HG02588 (cell line): Measurements from ENCODE around the gene RELT.
"Not testable (repeated sequence)": the region's sequence is repeated elsewhere in the genome, so short reads cannot be mapped to it uniquely, and the experiment has no call there.

Source experiments
- ATAC-seq: cut with Tn5 transposase; IDR thresholded peaks from one replicate; pipeline ENCODE4 v1.9.1; 2021; ENCODE audit warnings: mild to moderate bottlenecking, moderate library complexity; ENCODE audit not compliant: unreplicated experiment

The RELT gene

GRCh38 chr11:73428227-73428626, 52.0 kb downstream of the RELT start:
- ATAC-seq: no peak

GRCh38 chr11:73428699-73429098, 52.5 kb downstream of the RELT start:
- ATAC-seq: no peak

DNA sequence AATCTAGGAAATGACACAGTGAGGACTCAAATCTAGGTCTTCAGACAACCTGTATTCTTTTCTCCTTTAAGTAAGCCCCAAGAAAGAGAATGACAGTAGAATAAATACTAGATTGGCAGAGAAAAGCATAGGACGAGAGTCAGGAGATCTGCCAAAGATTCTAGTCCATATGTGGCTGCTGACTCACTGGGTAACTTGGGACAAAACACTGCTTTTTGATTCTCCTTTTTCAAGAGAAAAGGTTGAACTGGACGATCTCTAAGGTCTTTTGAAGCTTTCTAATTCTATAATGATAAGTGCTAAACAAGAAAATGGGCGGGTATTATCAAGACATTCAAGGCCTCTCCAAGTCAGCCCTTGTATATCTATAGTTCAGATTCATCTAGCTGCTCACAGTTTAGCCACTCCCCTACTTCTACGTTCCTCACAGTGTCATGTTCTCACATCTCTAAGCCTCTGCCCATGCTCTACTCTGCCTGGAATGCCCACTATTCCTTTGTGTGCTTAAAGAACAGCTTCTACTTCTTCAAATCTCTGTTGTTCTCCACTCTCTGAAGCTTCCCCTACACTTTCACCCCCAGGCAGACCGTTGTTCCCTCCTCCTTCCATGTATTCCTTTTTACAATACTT, 53.0 kb downstream of the RELT start:
- no peak for ATAC-seq

- ATAC-seq: no peak
These were observed 54.1 kb downstream of the RELT start for GRCh38 chr11:73430326-73430725.

- ATAC-seq: no peak
These were observed 55.2 kb downstream of the RELT start for GRCh38 chr11:73431396-73431795.

GRCh38 chr11:73436859-73437258, 60.7 kb downstream of the RELT start:
- ATAC-seq: not testable (repeated sequence)

DNA sequence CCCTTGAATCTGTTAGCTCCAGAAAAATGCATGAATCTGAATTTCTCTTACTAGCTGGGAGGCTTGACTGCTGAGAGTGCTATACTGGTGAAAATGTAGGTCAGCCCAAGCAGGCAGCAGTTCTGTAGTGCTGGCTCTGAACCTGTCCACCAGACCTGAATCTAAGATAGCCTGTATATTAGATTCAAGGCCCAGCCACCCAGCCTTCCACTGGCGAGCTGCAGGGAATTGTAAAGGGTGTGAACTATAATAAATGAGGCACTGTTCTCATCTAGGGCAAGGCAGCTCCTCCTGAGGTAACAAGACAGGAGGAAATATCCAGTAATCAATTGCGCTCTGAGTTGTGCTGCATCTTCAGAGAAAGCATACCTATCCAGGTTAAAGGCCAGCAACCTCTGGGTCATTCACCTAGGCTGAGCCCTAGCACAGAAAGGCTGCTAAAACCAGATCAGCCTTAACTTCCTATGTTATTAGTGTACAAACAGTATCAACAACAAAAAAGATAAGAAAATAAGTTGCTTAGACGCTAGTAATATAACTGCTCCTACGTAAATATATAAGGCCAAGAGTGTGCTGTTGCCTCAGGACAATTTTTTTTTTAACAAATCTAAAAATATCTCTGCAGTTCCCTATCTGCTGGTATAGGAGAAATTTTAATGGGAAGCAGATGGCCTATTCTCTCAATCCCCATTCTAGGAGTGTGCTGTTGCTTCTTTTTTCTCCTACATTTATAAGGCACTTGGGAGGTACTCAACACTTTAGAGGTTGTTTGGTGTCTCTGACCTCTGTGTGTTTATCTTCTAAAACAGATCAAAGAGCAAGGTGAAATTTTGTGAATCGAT, 63.0 kb downstream of the RELT start:
- no peak for ATAC-seq

GRCh38 chr11:73445980-73446379, 69.8 kb downstream of the RELT start:
- no peak for ATAC-seq

DNA sequence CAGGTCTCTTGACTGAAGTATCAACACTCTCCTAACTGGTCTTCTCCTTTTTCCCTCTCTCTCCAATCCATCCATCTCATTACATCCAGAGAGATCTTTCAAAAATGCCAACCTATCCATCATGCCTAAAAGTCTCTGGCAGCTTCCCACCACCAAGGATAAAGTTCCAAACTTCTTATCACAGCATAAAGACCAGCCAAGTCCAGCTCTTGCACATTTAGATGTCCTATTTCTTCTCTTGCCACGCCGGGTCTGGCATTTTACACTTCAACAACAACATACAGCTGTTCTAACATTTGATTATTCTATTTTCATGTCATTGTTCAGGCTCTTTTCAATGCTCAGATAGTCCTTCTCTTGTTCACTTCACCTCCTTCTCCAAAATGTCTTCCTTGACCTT, 70.6 kb downstream of the RELT start:
- no peak for ATAC-seq
